Measurements from ENCODE around the gene IFT81. TPM values are rescaled to one million over a fixed set of nuclear protein-coding genes. Genes with fewer than 3 reads are reported as not detected.
A peak's percentile ranks its signal among the peaks of the same experiment; 100 is the strongest.

The IFT81 gene
- total RNA-seq, 1 donor from 2014 or later = 13.1 TPM

- peaks cover 10% of the 10 kb centered on the region for H3K9me3 Mint-ChIP-seq (ENCODE audit: unreplicated experiment)
- no peak overlapping the region for H3K4me3 Mint-ChIP-seq (ENCODE audit: unreplicated experiment)
- DNase-seq (ENCODE audit: extremely low spot score, unreplicated experiment) = no peak
- H3K27me3 Mint-ChIP-seq (ENCODE audit: unreplicated experiment) = no peaks in the 10 kb centered on the region
- H3K36me3 Mint-ChIP-seq (ENCODE audit: unreplicated experiment) = peaks cover 35% of the 10 kb centered on the region
- H3K4me1 Mint-ChIP-seq (ENCODE audit: unreplicated experiment) = peaks cover 13% of the 10 kb centered on the region
- TF ChIP-seq CTCF (IDR thresholded peaks at IDR 0.05) = no peak
- H3K27ac Mint-ChIP-seq (ENCODE audit: unreplicated experiment) = no peak overlapping the region
Observed at GRCh38 chr12:110185626-110186025, 61.5 kb downstream of the IFT81 start.

GRCh38 chr12:110186059-110186458 is 61.9 kb downstream of the IFT81 start:
- Mint-ChIP-seq H3K36me3 (ENCODE audit: unreplicated experiment) (peaks cover 39% of the 10 kb centered on the region), H3K9me3 (ENCODE audit: unreplicated experiment) (peaks cover 10% of the 10 kb centered on the region), H3K4me1 (ENCODE audit: unreplicated experiment) (peaks cover 8% of the 10 kb centered on the region), H3K4me3 (ENCODE audit: unreplicated experiment) (no peak overlapping the region), H3K27me3 (ENCODE audit: unreplicated experiment) (no peaks in the 10 kb centered on the region), H3K27ac (ENCODE audit: unreplicated experiment) (no peak overlapping the region)
- no peak for TF ChIP-seq CTCF (IDR thresholded peaks at IDR 0.05)
- DNase-seq (ENCODE audit: extremely low spot score, unreplicated experiment) = no peak

DNA sequence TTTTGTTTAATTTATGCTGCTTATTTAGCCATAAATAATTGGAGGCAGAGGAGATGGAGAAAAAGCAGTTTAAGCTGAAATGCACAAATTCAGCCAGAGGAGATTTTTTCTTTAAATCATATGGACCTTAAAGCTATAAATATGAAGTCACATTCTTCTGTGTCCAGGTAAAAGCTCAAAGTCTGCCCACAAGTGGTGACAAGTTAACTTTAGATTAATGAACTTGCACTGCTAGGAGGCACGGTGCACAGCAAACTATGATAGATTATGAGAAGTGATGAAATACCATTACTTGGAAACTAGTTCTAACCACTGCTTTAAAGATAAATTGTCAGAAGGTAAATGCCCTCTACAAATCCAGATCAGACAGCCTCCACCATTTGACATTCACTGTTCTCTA is 69.0 kb downstream of the IFT81 start:
- Mint-ChIP-seq H3K27me3 (ENCODE audit: unreplicated experiment) (no peaks in the 10 kb centered on the region), H3K9me3 (ENCODE audit: unreplicated experiment) (no peaks in the 10 kb centered on the region), H3K4me3 (ENCODE audit: unreplicated experiment) (no peak overlapping the region), H3K27ac (ENCODE audit: unreplicated experiment) (no peak overlapping the region), H3K36me3 (ENCODE audit: unreplicated experiment) (peaks cover 37% of the 10 kb centered on the region), H3K4me1 (ENCODE audit: unreplicated experiment) (no peaks in the 10 kb centered on the region)
- no peak for DNase-seq (ENCODE audit: extremely low spot score, unreplicated experiment)
- TF ChIP-seq CTCF (IDR thresholded peaks at IDR 0.05) = no peak

- Mint-ChIP-seq H3K4me3 (ENCODE audit: unreplicated experiment) (no peak overlapping the region), H3K27ac (ENCODE audit: unreplicated experiment) (no peak overlapping the region), H3K36me3 (ENCODE audit: unreplicated experiment) (peaks cover 19% of the 10 kb centered on the region), H3K4me1 (ENCODE audit: unreplicated experiment) (peaks cover 19% of the 10 kb centered on the region), H3K27me3 (ENCODE audit: unreplicated experiment) (no peaks in the 10 kb centered on the region), H3K9me3 (ENCODE audit: unreplicated experiment) (no peaks in the 10 kb centered on the region)
- TF ChIP-seq CTCF (IDR thresholded peaks at IDR 0.05) = no peak
- DNase-seq (ENCODE audit: extremely low spot score, unreplicated experiment) = no peak
Observed at GRCh38 chr12:110197003-110197402, 72.8 kb downstream of the IFT81 start.

GRCh38 chr12:110198386-110198785 is 74.2 kb downstream of the IFT81 start:
- no peak for DNase-seq (ENCODE audit: extremely low spot score, unreplicated experiment)
- peaks cover 19% of the 10 kb centered on the region for H3K4me1 Mint-ChIP-seq (ENCODE audit: unreplicated experiment)
- H3K36me3 Mint-ChIP-seq (ENCODE audit: unreplicated experiment) = peaks cover 19% of the 10 kb centered on the region
- peak overlapping the region; percentile 7 for H3K27ac Mint-ChIP-seq (ENCODE audit: unreplicated experiment)
- TF ChIP-seq CTCF (IDR thresholded peaks at IDR 0.05) = no peak
- no peaks in the 10 kb centered on the region for H3K27me3 Mint-ChIP-seq (ENCODE audit: unreplicated experiment)
- H3K9me3 Mint-ChIP-seq (ENCODE audit: unreplicated experiment) = no peaks in the 10 kb centered on the region
- H3K4me3 Mint-ChIP-seq (ENCODE audit: unreplicated experiment) = no peak overlapping the region
